Muscle of back (tissue), 11 donors: ENCODE results near the gene PRKN. TPM values are rescaled to one million over a fixed set of nuclear protein-coding genes. Genes with fewer than 3 reads are reported as not detected.

Source experiments
- DNase-seq, 3 donors: peaks; one replicate each; pipeline versions ENCODE4 v3.0.0 to v3.0.0-alpha.2; 2013
- polyA plus RNA-seq, 10 donors: library from polyadenylated mRNA; unstranded; fragments of 120-200 nt; gene quantifications; one replicate each; pipeline ENCODE4 v1.2.1, GENCODE V29; 2013; ENCODE audit not compliant: insufficient read length in 10 of 10

PRKN gene
- polyA plus RNA-seq, 10 donors: 2.5 to 6.4 (median 3.6) TPM

- no peak for DNase-seq
Observed at GRCh38 chr6:161449521-161449920, 1278.0 kb downstream of the PRKN start.

DNA sequence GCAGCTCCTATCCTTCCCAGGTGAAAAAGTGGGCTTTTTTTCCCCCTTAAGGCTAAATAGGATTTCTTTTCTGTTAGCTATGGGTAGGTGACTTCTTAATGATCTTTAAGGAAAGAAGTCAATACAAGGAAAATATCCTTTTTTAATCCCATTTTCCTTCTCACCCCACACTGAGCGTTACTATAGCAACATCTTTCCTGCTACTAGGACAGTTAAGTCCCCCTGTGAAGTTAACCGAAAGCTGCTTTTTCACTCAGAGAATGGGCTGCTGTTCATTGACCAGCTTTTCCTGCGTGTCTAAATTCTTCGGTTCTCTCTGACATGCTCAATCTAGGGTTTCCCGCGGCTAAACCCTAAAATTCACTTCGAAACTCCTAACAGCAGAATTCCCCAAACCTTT lies 1280.6 kb downstream of the PRKN start:
- no peak for DNase-seq

DNA sequence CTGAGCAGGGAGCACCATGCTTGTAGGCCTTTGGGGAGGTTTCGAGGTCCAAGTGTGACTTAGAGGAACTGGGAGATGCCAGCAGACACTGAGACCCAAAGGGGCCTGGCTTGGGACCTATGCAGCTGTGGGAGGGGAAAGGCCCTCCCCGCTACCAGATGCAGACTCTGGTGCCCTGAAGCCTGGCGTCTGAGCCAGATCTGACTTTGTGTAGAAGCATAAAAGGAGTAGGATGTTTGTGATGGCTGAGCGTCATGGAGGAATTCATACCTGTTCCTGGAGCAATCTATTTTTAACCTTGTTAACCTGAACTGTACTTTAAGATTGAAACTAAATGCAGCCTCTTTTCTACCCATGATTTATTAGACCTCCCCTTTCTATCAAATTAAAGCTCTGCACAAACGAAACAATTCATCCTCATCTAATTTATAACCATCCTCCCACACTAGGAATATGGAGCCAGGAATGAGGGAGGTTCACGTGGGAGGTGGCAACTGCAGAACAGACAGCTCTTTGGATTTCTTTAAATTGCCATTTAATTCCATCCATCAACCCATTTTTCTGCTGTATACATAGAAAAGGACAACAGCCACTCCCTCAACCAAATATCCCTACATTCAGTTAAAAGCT lies 1281.2 kb downstream of the PRKN start:
- no peak for DNase-seq

- peak in 1 of 3 donors; percentile 53 for DNase-seq
Observed at GRCh38 chr6:161445021-161445799, 1282.4 kb downstream of the PRKN start.

DNA sequence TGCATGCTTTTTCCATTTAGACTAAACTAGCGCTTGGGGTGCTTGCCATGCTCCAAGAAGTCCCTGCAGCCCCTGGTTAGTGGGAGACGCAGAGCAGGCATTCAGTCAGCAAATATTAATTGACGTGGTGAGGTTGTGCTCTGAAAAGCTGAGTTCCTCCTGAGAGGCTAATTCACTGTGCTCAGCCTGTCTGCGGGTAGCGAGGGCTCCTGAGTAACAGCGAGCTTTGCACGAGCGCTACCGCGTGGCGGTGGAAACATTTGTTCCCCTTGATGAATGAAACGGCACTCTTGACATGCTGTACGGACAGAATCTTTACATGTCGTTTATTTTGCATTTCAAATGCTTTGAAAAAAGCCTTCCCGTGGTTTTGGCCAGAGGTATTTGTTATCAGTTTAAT lies 1283.1 kb downstream of the PRKN start:
- DNase-seq: peak; percentile 44 to 72 (median 58)

DNA sequence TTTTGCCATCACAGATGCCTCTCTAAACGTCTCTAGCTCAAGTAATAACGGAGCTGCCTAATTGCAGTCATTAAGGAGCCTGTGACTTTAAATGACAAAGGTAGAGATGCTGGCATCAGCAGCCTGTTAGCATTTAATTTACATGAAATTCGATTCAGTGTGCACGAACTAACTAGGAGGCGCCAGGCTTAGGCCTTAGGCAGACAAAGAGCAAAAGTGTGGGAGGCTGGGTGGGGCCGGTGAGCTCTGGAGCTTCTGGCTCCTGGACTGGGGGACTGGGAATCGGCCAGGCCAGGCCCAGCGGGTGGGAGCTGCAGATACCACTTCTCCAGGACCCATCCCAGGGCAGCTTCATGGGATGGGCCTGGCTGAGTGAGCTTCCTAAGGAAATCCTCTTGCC lies 1283.7 kb downstream of the PRKN start:
- DNase-seq: peak in 1 of 3 donors; percentile 49

- no peak for DNase-seq
Observed at GRCh38 chr6:161442420-161442819, 1285.1 kb downstream of the PRKN start.

- no peak for DNase-seq
Observed at GRCh38 chr6:161440299-161440698, 1287.3 kb downstream of the PRKN start.

- peak; percentile 78 to 83 (median 79) for DNase-seq
Observed at GRCh38 chr6:161439093-161439492, 1288.5 kb downstream of the PRKN start.

DNA sequence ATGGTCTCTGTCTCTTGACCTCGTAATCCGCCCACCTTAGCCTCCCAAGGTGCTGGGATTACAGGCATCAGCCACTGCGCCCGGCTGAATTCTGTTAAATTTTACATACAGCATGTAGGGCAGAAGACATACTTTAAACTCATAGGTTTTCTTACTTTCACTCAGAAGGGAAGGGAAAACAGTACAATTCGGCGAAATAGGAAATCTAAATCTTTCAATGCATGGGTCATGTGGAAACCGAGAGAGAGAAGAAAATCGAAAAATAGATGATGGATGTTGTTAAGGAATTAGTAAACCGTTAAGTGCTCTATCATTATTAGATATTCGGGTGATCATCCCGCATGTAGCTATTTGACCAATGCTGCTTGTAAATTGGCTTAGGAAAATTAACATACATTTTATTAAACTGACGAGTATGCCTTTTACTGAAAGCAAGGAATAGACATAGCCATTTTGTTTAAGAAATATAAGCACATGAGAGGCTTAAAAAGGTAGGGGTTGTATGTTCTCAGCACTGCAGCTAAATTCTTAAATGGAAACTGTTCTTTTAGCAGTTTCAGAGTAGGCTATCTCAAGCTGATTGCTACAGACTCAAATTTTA lies 1289.0 kb downstream of the PRKN start:
- DNase-seq: no peak

- DNase-seq: no peak
Observed at GRCh38 chr6:161437851-161438250, 1289.7 kb downstream of the PRKN start.

- DNase-seq: no peak
Observed at GRCh38 chr6:161436106-161436876, 1291.3 kb downstream of the PRKN start.

DNA sequence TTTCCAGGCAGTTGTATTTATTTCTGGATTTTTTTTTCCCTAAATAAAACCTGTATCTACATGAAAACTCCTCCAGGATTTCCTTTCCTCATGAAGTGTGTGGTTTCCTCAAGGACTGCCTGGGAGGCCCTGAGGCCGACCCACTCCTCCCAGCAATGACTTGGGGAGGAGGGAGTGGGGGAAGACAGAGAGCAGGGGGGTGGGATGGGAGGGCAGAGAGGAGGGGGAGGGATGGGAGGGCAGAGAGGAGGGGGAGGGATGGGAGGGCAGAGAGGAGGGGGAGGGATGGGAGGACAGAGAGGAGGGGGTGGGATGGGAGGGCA lies 1291.9 kb downstream of the PRKN start:
- DNase-seq: no peak

GRCh38 chr6:161434921-161435747 lies 1292.4 kb downstream of the PRKN start:
- peak; percentile 81 to 93 (median 86) for DNase-seq

DNA sequence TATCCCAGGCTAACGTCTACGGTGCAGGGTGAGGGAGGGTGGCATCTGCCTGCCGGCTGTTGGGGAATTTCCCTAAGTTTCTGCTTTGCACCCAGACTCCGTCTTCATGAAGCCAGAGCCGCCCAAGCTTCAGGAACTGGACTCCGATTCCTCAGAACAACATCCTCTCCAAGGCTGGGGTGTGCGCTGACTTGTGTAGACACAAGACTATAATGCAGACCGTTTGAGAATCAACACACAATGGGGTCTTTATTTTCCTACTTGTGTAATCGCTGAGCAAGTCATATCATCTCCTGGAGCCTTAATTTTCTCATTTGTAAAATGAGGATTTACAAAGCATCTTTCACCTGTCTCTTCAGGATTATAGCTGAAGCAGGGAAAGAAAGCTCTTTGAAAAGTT lies 1293.2 kb downstream of the PRKN start:
- peak in 1 of 3 donors; percentile 43 for DNase-seq

- DNase-seq: no peak
Observed at GRCh38 chr6:161432546-161432945, 1295.0 kb downstream of the PRKN start.

DNA sequence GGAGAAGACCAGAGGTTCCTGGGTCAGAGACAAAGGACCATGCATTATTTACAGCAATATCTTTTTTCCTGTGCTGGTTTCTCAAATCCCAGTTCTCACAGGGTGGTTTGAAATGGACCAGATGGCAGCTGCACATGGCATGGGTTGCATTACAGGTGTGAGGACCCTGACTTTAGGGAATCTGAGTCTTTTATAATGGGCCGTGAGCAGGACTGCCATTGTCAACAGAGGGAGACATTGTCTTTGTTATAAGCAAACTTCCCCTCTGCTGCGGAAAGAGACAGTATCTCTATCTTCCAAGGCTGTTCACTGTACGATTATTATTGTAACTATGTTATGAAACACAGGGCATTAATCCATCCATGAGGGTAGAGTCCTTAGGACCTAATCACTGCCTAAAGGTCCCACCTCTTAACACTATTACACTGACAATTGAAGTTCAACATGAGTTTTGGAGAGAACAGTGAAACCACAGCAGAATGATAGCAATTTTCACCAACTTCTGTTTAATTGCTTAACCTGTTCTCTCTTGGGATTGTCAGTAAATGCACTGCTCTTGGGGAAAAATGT lies 1297.6 kb downstream of the PRKN start:
- DNase-seq: no peak

GRCh38 chr6:161424421-161424820 lies 1303.1 kb downstream of the PRKN start:
- no peak for DNase-seq

GRCh38 chr6:161422710-161423680 lies 1304.6 kb downstream of the PRKN start:
- DNase-seq: no peak

DNA sequence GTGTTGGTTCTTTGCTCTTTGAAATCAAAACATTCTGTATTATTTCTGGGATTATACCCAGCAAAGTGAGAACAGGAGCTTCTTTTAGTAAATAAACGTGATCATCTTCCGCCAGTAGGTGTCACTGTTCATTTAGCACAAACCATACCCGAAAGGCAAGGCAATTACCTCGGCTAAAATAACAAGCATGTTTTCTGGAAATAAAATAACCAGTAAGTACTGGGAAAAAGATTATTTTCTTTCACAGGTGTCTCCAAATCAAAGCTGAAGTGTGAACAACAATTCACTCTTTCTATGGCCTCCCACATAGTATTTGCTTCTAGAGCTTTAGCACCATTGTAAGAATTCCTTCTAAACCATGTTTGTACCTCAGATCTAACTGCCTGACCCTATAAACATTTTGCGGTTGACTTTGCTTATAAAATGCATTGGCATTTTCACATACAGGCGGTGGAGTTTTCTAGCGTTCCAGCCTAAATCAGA lies 1309.1 kb downstream of the PRKN start:
- DNase-seq: peak; percentile 90 to 92 (median 91)
